Stimulated activated naive CD8-positive, alpha-beta T cell treated with anti-CD3 and anti-CD28 coated beads, Interleukin-15, Interleukin-2, amounts not matched to agents 100 ng/mL and 50 ng/mL, for 24 hours (primary cell): ENCODE measurements around the gene MKRN3.

Experiments
- H3K27ac Mint-ChIP-seq: one replicate; pipeline ENCODE4 v1.8.0; 2021; ENCODE audit warnings: mild to moderate bottlenecking, mixed read lengths
- H3K27me3 Mint-ChIP-seq: one replicate; pipeline ENCODE4 v1.8.0; 2021; ENCODE audit warnings: mixed read lengths
- H3K36me3 Mint-ChIP-seq: one replicate; pipeline ENCODE4 v1.8.0; 2021; ENCODE audit warnings: low read depth, mixed read lengths
- H3K4me1 Mint-ChIP-seq: one replicate; pipeline ENCODE4 v1.8.0; 2021; ENCODE audit warnings: low read depth, mixed read lengths
- H3K4me3 Mint-ChIP-seq: one replicate; pipeline ENCODE4 v1.8.0; 2021; ENCODE audit warnings: mild to moderate bottlenecking, mixed read lengths
- H3K9me3 Mint-ChIP-seq: one replicate; pipeline ENCODE4 v1.8.0; 2021; ENCODE audit warnings: mixed read lengths

The MKRN3 gene

GRCh38 chr15:23616536-23616935 is 51.1 kb downstream of the MKRN3 start:
- H3K4me3 Mint-ChIP-seq: no peak overlapping the region
- no peaks in the 10 kb centered on the region for H3K4me1 Mint-ChIP-seq
- H3K27ac Mint-ChIP-seq: no peak overlapping the region
- H3K36me3 Mint-ChIP-seq: no peaks in the 10 kb centered on the region
- no peaks in the 10 kb centered on the region for H3K27me3 Mint-ChIP-seq
- peaks cover 9% of the 10 kb centered on the region for H3K9me3 Mint-ChIP-seq
